Epithelial cell of prostate (primary cell): ENCODE results near the gene TUBGCP6.

Source experiments
- DNase-seq: peaks from one replicate; pipeline ENCODE4 v3.0.0-alpha.2; 2011; ENCODE audit warnings: low read depth, low spot score
- H3K27ac ChIP-seq: fragments of 450-650 bp; 2 replicates; pipeline ENCODE4 v1.5.1; 2017; ENCODE audit warnings: mild to moderate bottlenecking

Gene TUBGCP6

GRCh38 chr22:50253941-50254340 is 9.1 kb upstream of the TUBGCP6 start:
- DNase-seq, result no peak
- H3K27ac ChIP-seq, result no peak overlapping the region

GRCh38 chr22:50253046-50253915 is 8.5 kb upstream of the TUBGCP6 start:
- no peak for DNase-seq
- H3K27ac ChIP-seq, result no peak overlapping the region

GRCh38 chr22:50252082-50253045 is 7.5 kb upstream of the TUBGCP6 start:
- DNase-seq, result no peak
- peak overlapping the region; percentile 32 for H3K27ac ChIP-seq

- DNase-seq, result no peak
- H3K27ac ChIP-seq, result peak overlapping the region; percentile 32
Observed at GRCh38 chr22:50251477-50252081, 6.8 kb upstream of the TUBGCP6 start.

- no peak for DNase-seq
- H3K27ac ChIP-seq, result peak within 1 kb of the TSS; percentile 32
Observed at GRCh38 chr22:50250555-50251476, 6.0 kb upstream of the TUBGCP6 start, which contains the start of gene HDAC10. HDAC10 (minus strand) TSS chr22:50251265; CDS start chr22:50251032, 233 bp downstream.

- H3K27ac ChIP-seq, result no peak overlapping the region
- no peak for DNase-seq
Observed at GRCh38 chr22:50250249-50250554, 5.4 kb upstream of the TUBGCP6 start.

GRCh38 chr22:50249341-50250248 is 4.8 kb upstream of the TUBGCP6 start:
- DNase-seq, result no peak
- H3K27ac ChIP-seq, result no peak overlapping the region

- no peak for DNase-seq
- H3K27ac ChIP-seq, result no peak overlapping the region
Observed at GRCh38 chr22:50248196-50249081, 3.6 kb upstream of the TUBGCP6 start.

GRCh38 chr22:50247748-50248147 is 2.9 kb upstream of the TUBGCP6 start:
- DNase-seq, result no peak
- no peak overlapping the region for H3K27ac ChIP-seq

GRCh38 chr22:50246242-50247175 is 1.7 kb upstream of the TUBGCP6 start:
- no peak for DNase-seq
- H3K27ac ChIP-seq, result no peak overlapping the region

GRCh38 chr22:50245214-50246072 is 620 bp upstream of the TUBGCP6 start:
- DNase-seq, result no peak
- peak overlapping the region; percentile 86 for H3K27ac ChIP-seq

GRCh38 chr22:50243685-50244419 is 971 bp downstream of the TUBGCP6 start:
- peak overlapping the region; percentile 86 for H3K27ac ChIP-seq
- no peak for DNase-seq

GRCh38 chr22:50242406-50242949 is 2.3 kb downstream of the TUBGCP6 start:
- no peak for DNase-seq

GRCh38 chr22:50238755-50239154 is 6.1 kb downstream of the TUBGCP6 start:
- no peak for DNase-seq
- no peak overlapping the region for H3K27ac ChIP-seq

More at GRCh38 chr22:50242406-50242949, 2.3 kb downstream of the TUBGCP6 start:
- H3K27ac ChIP-seq, result no peak overlapping the region
